H1 (cell line): ENCODE results near the gene PLXNB1. TPM values are rescaled to one million over a fixed set of nuclear protein-coding genes. Genes with fewer than 3 reads are reported as not detected.

Experiments
- ASH2L ChIP-seq: fragments of 200-600, 300-600 bp; sonication (generic); IDR thresholded peaks from one replicate; pipeline ENCODE4 v1.7.1; 2017; ENCODE audit warnings: low read length
- CHD7 ChIP-seq: fragments of 300-600 bp; sonication (generic); IDR thresholded peaks from 2 replicates; pipeline ENCODE4 v1.7.1; 2012; ENCODE audit warnings: low read length, moderate library complexity, mild to moderate bottlenecking, inconsistent platforms; ENCODE audit not compliant: insufficient replicate concordance
- GTF2F1 ChIP-seq: IDR thresholded peaks from 2 replicates; pipeline ENCODE4 v1.6.1; 2012; ENCODE audit warnings: low read depth, low read length, improper control_type of control experiment, borderline replicate concordance
- TAF1 ChIP-seq: IDR thresholded peaks from 2 replicates; pipeline ENCODE4 v1.6.1; 2011; ENCODE audit warnings: mild to moderate bottlenecking, low read depth, low read length
- TAF7 ChIP-seq: optimal IDR thresholded peaks from 2 replicates; pipeline ENCODE3; 2011; ENCODE audit warnings: low read depth, mild to moderate bottlenecking, inconsistent platforms, low read length, moderate library complexity, borderline replicate concordance
- YY1 ChIP-seq: IDR thresholded peaks from 2 replicates; pipeline ENCODE4 v1.6.1; 2011; ENCODE audit warnings: low read depth, mild to moderate bottlenecking, low read length
- ZNF274 ChIP-seq: IDR thresholded peaks from 2 replicates; pipeline ENCODE4 v1.7.0; 2012; ENCODE audit warnings: low read length, borderline replicate concordance; ENCODE audit errors: extremely low read depth
- polyA plus RNA-seq, 7 experiments: library from polyadenylated mRNA; depleted of rRNA in 3 of 7; stranded (reverse) in 5 of 7; unstranded in 2 of 7; fragments of >200 nt in 5 of 7; fragments of 200-250 nt in 2 of 7; gene quantifications; 1 replicate in 5 of 7; 2 replicates in 1 of 7; 4 replicates in 1 of 7; pipeline versions ENCODE4 v1.2.1 to v1.2.3, GENCODE V29; 2011 to 2013; ENCODE audit warnings: missing spikeins in 2 of 7, mixed read lengths in 2 of 7
- total RNA-seq: library from RNA; stranded (reverse); fragmentation: NEBNext Ultra II Directional; extraction: Animal tissue kit (Norgen Biotek cat#: 25700); gene quantifications from 2 replicates; pipeline ENCODE4 v1.2.1, GENCODE V29; 2021

Gene PLXNB1
- total and polyA plus RNA-seq, 2 of the 8 experiments (the other 6 are each of a cell fraction or from before 2014, with no cell fraction given), result 109 to 114 TPM

GRCh38 chr3:48427630-48427962, 2.3 kb downstream of the PLXNB1 start (continued):
- no peak for TF ChIP-seq CHD7
- no peak for TF ChIP-seq YY1
- no peak for TF ChIP-seq GTF2F1
- no peak for TF ChIP-seq TAF1
- TF ChIP-seq ASH2L, result no peak
- TF ChIP-seq ZNF274, result no peak
- TF ChIP-seq TAF7, result no peak
